ENCODE measurements around the gene TRIM24.

TRIM24 gene

DNA sequence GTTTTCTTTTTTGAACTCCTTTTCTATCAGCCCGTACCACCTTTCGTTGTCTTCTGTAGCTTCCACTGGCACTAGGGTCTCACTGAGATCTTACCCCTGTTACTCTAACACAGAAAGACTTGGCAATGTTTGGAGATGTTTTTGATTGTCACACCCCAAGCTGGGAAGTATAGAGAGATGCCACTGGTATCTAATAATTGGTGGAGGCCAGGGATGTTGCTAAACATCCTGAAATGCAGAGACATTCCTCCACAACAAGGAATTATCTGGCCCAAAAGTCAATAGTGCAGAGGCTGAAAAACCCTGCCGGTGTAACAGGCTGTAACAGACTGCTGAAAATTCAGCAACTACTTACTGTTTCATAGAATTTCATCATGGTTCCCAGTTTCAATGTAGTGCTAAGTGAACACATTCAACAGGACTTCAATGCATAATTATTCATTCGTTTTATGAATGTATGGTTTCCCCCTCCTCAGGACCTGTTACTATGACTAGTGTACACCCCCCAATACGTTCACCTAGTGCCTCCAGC lies 115.9 kb downstream of the TRIM24 start:
- no peak for DNase-seq (ENCODE audit: low read depth)

DNA sequence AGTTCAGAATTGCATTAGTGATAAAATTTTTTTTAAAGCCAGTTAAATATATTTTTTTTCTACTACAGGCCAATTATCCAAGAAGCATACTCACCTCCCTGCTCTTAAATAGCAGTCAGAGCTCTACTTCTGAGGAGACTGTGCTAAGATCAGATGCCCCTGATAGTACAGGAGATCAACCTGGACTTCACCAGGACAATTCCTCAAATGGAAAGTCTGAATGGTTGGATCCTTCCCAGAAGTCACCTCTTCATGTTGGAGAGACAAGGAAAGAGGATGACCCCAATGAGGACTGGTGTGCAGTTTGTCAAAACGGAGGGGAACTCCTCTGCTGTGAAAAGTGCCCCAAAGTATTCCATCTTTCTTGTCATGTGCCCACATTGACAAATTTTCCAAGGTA lies 119.1 kb downstream of the TRIM24 start:
- no peak for DNase-seq (ENCODE audit: low read depth)

DNA sequence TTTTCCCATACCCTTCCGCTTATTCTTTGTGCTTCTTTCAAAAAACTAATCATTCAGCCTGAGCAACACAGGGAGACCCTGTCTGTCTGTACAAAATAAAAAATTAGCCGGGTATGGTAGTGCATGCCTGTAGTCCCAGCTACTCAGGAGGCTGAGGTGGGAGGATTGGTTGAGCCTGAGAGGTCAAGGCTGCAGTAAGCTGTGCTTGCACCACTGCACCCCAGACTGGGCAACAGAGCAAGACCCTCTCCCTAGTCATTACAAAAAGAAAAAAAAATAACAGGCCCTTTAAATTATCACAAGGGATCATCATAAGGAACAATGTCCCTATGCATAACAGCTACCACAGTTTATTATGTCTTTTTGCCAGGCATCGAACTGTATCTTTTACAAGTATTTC lies 119.6 kb downstream of the TRIM24 start:
- DNase-seq (ENCODE audit: low read depth), result no peak

DNA sequence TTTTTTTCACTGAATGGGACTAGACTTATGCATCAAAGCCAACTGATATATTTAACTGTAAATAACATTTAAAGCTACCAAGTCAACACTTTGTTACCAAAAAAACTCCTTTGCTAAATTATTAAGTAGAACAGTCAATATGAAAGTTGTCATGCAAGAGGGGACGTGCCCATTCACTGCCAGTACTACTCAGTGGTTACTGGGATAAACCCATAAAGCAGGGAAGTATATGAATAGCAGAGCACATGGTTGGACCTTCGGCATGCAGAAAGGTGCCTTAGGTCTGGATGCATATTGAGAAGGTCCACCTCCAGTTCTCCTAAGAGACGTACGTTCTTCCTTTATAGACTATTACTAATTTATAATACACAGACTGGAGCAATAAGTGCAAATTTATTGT lies 121.0 kb downstream of the TRIM24 start:
- no peak for DNase-seq (ENCODE audit: low read depth)

DNA sequence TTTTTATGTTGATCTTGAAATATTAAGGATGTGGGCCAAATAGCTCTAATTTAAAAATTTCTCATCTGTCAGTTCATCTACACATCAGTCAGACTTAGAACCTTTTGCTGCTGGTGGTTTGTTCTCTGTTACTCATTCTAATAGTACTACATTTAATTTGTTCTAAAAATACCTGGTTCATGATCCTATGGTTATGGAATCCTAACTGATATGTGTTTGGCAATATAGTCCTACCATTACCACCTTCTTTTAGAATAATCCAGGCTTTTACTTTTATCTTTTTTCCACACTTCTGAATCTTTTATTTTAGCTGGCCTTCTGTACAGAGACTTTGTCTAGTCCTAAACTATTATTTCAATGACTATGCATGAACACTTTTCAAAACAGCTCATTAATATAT lies 124.2 kb downstream of the TRIM24 start:
- DNase-seq (ENCODE audit: low read depth), result no peak

DNA sequence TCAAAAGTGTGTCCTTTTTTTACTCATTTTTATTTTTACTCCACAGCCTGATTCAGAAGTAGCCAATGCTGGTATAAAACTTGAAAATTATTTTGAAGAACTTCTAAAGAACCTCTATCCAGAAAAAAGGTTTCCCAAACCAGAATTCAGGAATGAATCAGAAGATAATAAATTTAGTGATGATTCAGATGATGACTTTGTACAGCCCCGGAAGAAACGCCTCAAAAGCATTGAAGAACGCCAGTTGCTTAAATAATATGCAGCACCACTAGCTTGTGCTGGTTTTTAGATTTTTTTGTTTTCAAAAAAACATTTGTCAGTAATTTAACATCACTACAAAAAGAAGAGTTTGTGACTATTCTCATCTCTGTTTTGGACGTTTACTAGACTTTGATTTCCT lies 124.6 kb downstream of the TRIM24 start:
- no peak for DNase-seq (ENCODE audit: low read depth)

DNA sequence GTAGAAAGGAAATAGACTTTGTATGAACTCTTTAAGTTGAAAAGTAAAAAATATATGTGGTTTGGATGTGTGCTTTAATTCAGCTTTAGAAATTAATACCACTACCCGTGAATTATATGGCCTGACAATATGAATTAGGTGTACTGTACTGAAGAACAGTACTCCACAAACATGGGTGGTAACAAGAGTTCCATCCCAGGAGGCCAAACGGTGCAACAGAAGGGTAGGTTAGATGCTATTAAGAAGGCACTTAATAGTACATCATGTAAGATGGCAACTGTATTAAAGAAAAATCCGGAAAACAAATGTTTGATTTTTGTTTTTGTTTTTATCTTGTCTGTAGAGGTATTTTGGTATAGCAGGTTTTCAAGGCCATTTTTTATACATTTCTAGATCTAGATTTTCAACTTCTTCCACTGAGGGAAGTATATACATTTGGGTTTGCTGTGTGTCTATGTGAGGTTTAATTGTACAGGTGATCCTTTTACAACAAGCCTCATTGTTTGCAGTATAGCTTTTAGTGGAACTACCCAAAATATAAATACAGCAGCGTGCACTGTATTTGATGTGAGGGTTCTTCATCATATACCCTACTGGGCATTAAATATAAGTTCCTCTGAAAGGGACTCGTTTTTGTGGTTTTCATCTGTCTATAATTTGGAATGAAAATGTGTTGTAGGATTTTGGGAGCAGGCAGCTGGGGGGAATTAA lies 125.4 kb downstream of the TRIM24 start:
- DNase-seq (ENCODE audit: low read depth), result no peak

DNA sequence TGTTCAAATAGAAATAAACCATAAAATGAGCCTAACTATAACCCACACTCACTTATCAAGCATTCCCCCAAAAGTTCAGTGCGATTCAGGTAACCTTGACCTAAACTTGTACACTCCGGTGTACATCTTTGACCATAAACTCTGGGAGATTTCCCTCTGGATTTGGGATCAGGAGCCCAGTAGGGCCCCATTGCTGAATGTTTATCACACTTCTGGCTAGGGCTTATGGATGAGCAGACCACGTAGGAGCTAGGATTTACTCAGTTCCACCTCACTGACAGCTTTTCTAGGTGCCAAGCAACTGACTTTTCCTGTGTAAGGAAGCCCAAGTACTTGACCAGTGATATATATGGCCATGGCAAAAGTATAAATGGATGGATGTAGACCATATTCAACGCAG lies 127.4 kb downstream of the TRIM24 start:
- no peak for DNase-seq (ENCODE audit: low read depth)

DNA sequence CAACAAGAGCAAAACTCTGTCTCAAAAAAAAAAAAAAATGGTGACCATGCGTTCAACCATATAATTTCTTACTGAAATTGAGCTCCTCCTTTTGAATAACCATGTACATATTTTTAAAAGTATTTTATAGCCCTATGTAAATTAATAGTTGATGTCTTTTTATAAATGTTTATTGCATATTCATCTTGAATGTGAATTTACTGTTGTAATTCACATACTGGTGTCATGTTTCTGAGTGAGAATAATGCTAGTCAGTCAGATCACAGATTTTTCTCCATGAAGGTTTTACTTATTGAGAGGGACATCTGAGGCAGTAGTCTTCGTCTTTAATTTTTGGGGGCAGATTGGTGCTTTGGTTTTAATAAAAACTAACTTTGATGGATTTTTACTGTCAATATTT lies 128.9 kb downstream of the TRIM24 start:
- no peak for DNase-seq (ENCODE audit: low read depth)

DNA sequence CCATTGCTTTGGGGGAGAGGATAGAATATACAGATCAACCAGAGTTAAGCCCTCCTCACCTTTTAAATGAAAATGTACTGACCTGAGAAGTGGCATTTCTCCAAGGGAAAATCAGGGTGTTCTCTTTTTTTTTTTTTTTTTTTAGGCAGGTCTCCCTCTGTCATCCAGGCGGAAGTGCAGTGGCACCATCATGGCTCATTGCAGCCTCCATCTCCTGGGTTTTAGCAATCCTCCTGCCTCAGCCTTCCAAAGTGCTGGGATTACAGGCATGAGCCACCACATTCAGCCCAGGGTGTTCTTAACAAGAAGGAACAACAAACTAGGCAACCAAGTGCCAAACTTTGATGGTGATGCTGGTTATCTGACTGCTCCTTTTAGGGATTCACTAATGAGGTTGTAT lies 130.1 kb downstream of the TRIM24 start:
- no peak for DNase-seq (ENCODE audit: low read depth)

DNA sequence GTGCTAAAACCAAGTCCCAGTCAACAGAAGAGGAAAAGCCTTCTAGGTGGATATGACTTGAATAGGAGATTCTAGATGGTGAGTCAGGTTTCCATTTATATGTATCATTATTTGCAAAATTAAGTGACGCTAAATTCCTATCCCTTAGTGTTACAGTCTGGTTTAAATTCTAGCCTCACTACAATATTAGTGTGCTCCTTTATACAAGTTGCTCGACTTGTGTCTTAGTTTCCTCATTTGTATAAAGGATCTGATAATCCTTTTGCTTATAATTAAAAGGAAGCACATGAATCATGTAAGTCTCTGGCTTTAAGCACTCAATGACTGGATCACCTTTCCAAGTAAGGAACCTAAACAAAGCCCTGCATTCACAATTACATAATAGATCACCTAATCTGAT lies 135.4 kb downstream of the TRIM24 start:
- DNase-seq (ENCODE audit: low read depth), result no peak

DNA sequence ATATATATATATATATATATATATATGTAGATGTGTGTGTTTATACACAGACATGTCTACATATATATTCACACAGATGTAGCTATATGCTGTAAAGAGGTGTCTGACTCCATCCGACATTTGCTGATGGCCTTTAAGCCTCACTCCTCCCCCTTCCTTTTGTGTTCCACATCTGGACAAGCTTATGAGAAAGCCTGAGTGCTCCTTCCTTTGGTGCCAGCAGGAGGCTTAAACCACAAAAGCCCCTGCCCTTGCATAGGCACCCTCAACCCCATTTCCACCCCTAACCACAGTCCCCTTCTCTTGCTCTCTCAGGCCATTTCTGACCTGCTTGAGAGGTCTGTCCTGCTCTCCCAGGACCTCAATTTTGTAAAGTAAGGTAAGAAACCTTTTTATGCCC lies 142.4 kb downstream of the TRIM24 start:
- DNase-seq (ENCODE audit: low read depth), result no peak

DNA sequence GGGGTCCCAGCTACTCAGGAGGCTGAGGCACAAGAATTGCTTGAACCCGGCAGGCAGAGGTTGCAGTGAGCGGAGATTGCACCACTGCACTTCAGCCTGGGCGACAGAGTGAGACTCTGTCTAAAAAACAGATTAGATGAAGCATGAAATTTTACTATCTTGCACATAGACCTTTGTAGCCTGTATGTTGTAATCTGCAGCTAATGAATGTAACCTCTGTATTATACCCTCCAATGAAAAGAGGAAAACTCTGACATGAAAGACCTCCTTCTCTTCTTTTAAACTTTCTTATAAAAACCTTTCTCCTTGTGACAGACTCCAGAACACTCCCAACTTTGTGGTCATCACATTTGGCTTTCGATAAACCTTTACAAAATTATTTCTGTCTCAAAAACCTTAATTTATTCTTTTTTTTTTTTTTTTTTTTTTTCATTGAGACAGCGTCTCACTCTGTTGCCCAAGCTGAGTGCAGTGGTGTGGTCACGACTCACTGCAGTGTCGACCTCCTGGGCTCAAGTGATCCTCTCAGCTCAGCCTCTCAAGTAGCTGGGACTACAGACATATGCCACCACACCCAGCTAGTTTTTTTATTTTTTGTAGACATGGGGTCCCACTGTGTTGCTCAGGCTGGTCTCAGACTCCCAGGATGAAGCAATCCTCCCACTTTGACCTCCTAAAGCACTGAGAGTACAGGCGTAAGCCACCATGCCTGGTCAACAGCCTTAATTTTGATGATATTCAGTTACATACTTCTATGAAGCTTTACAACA lies 143.7 kb downstream of the TRIM24 start:
- no peak for DNase-seq (ENCODE audit: low read depth)

DNA sequence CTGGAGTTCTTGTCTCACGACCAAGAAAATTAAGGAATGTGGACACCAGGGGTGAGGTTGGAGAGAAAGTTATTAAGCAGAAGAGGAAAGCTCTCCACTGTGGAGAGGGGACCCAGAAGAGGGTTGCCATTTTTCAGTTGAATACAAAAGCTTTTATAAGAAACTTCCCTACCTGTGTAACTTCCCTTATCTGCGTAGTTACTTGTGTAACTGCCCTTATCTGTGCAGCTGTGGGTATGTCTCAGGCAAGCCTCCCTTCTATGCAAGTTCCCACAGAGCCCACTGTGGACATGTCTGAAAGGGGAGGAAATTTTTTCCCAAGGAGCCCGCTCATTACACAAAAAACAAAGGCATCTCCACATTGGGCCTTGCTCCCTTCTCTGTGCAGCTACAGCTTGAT lies 146.2 kb downstream of the TRIM24 start:
- DNase-seq (ENCODE audit: low read depth), result no peak

DNA sequence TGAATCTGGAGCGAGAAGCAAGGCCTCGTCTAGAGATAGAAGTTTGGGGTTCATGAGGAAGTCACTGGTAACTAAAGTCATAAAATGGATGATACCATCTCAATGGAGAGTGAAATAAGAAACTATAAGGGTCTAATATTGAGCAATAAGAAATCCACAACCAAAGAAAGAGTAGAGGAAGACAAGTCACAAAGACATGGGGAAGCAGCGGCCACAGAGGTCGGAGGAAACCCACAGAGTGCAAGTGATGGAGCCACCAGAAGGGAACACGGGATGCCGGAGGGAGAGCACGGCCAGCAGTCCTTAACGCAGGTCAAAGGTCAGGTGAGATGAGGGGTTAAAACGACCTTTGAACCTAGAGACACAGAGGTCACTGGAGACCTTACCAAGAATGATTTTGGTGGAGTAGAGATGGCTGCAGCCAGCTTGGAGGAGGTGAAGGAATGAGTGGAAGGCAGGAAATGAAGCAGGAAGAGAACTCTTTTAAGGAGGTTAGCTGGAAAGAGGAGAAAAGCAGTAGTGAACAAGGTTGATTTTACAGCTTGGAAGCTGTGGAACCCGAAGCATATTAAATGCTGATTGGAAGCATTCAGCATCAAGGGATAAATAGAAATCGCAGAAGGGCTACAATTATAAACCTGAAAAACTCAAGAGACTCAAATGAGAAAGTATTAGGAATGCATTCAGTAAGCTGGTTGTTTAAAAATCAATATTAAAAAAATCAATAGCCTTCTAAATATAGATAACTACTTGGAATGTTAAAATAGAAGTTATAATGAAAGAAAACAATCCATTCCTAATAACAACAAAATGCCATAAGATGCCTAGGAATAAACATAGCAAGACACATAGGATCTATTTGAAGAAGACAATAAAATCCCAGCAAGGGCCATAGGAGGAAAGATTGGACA lies 147.4 kb downstream of the TRIM24 start:
- no peak for DNase-seq (ENCODE audit: low read depth)

DNA sequence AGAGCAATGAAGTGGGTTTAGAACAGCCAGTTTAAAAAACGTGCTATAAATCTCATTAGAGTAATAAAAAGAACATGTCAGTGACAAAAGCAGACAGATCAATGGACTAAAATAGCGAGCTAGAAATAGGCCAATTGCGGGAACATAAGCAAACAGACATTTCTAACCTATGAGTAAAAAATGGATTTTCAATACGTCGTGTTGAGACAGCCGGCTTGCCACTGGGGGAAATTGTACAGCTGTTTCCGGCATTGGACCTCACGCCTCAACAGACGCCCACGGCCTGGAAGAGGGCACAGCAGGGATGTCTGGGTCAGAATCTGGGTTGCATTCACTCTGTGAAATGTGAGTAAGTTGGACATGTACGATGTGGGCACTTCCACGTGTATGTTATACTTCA lies 148.2 kb downstream of the TRIM24 start:
- DNase-seq (ENCODE audit: low read depth), result no peak

DNA sequence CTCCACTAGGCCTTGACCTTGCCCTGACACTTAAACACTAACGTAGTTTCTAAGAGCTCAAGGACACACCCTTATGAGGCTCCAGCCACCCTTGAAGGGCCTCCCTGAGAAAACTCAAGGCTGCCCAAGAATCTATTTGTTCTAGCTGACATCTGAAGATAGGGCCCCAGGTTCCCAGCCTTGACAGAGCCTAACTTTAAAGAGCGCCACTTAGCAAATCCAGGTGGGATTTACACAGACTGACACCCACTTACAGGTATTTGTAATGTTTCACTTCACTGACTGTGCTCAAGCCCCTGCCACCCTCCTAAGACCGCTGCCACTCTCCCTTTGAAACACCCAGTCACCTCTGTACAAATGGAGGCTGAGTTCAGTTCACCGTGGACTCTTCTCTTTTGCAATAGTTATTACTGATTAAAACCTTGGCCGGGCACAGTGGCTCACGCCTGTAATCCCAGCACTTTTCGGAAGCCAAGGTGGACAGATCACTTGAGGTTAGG lies 150.7 kb downstream of the TRIM24 start:
- no peak for DNase-seq (ENCODE audit: low read depth)

DNA sequence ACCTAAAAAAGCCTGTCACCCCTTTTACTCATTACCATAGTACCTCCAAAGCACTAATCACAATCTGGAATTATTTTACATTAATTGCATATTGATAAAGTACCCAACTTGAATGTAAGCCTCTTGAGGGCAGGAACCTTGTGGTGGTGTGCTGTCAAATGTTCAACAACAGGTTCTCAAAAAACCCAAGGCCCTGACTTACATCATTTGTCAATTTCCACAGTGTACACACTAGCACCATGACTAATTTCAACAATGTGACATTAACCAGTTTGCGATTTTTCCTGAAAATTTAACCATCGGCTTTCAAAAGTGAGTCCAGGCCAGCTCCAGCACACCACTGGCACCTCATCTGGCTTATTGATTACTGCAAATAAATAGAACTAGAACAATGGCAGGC lies 153.6 kb downstream of the TRIM24 start:
- DNase-seq (ENCODE audit: low read depth), result no peak

DNA sequence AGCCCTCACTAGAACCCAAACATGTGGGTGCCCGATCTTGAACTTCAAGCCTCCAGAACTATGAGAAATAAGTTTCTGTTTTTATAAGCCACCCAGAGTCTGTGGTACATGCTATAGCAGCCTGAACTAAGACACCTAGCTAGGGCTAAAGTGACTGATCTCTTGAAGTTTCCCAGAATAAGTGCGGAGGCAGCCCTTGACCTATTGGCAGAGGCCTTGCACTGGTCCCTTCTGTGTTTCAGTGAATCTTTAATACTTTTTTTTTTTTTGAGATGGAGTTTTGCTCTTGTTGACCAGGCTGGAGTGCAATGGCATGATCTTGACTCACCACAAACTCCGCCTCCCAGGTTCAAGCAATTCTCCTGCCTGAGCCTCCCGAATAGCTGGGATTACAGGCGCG lies 156.0 kb downstream of the TRIM24 start:
- DNase-seq (ENCODE audit: low read depth), result no peak

DNA sequence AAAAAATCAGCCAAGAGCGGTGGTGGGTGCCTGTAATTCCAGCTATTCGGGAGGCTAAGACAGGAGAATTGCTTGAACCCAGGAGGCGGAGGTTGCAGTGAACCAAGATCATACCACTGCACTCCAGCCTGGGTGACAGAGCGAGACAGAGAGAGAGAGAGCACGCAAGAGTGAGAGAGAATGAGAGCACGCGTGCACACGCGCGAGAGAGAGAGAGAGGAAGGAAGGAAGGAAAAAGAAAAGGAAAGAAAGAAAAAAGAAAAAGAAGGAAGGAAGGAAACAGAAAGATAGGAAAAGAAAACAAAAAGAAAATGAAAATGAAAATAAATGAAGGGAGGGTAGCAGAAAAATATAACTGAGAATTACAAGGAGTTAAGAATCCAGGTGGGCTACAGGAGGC lies 158.4 kb downstream of the TRIM24 start:
- no peak for DNase-seq (ENCODE audit: low read depth)

DNA sequence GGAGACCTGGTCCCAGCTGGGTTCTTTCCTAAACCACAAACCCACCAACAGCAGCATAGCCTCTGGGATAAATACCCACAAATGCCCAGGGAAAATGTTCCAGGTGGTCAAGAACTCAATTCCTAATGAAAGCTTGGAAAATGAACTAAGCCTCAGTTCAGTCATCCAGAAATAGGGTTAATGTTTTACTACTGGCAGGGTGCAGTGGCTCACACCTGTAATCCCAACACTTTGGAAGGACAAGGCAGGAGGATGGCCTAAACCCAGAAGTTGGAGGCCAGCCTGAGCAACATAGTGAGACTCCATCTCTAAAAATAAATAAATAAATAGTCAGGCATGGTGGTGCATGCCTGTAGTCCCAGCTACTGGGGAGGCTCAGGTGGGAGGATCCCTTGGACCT lies 158.9 kb downstream of the TRIM24 start:
- DNase-seq (ENCODE audit: low read depth), result no peak

DNA sequence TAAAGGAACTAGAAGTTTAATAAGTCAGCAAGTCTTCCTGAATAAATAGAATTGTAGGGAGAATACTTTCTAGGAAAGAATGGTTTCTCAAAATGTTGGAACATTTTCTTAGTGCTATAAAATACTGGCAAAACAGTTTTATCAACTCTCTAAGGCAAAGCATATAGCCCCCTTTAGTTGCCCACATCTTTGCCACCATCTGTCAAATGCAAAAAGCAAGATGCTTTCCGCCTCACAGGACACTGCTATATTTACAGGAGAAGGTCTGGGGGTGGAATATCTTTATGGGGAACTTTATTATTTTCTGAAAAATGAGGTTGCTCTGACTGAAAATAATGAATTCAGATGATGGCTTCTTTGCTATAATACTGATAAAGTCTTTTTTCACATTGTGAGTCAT lies 162.8 kb downstream of the TRIM24 start:
- DNase-seq (ENCODE audit: low read depth), result no peak
